Upper lobe of left lung (tissue), 6 donors: ENCODE results near the gene DICER1. TPM values are rescaled to one million over a fixed set of nuclear protein-coding genes. Genes with fewer than 3 reads are reported as not detected.

ENCODE experiments used
- ATAC-seq, 2 donors: fragments of 200-7000 bp; cut with Tn5 transposase; one replicate each; pipeline ENCODE4 v1.9.1; 2022; ENCODE audit warnings: mild to moderate bottlenecking in 2 of 2, moderate library complexity in 2 of 2; ENCODE audit not compliant: low FRiP score in 2 of 2
- DNase-seq, 2 donors: peaks; one replicate each; pipeline ENCODE4 v3.0.0-alpha.2; 2019 to 2020
- H3K27ac ChIP-seq, 4 donors: fragments of 200-600 bp; sonication (generic); one replicate each; pipeline ENCODE4 v1.5.1; 2016 to 2019
- H3K27me3 ChIP-seq, 4 donors: fragments of 200-600 bp; sonication (generic); one replicate each; pipeline ENCODE4 v1.5.1; 2017 to 2019
- H3K36me3 ChIP-seq, 4 donors: fragments of 200-600 bp; sonication (generic); one replicate each; pipeline ENCODE4 v1.5.1; 2016 to 2019
- H3K4me1 ChIP-seq, 4 donors: fragments of 200-600 bp; sonication (generic); one replicate each; pipeline ENCODE4 v1.5.1; 2018 to 2019
- H3K4me3 ChIP-seq, 4 donors: fragments of 200-600 bp; sonication (generic); one replicate each; pipeline ENCODE4 v1.5.1; 2017 to 2019; ENCODE audit warnings: mild to moderate bottlenecking in 2 of 4, moderate library complexity in 1 of 4
- H3K9me3 ChIP-seq, 4 donors: fragments of 200-600 bp; sonication (generic); one replicate each; pipeline ENCODE4 v1.5.1; 2018 to 2019
- CTCF ChIP-seq, 6 experiments: fragments of 450-650 bp in 4 of 6; fragments of 200-600 bp in 2 of 6; sonication (generic) in 2 of 6; IDR thresholded peaks; one replicate each; pipeline ENCODE4 v1.5.1; 2016 to 2019; ENCODE audit warnings: antibody characterized with exemption in 6 of 6
- EP300 ChIP-seq, 4 donors: sonication (generic); formaldehyde crosslinking; IDR thresholded peaks; one replicate each; pipeline ENCODE4 v1.5.1; 2017; ENCODE audit warnings: antibody characterized with exemption in 4 of 4, control low read depth in 2 of 4
- POLR2A ChIP-seq, 4 donors: fragments of 450-650 bp; IDR thresholded peaks; one replicate each; pipeline ENCODE4 v1.5.1; 2016 to 2017; ENCODE audit warnings: antibody characterized with exemption in 4 of 4, mild to moderate bottlenecking in 2 of 4
- POLR2AphosphoS5 ChIP-seq, 2 donors: sonication (generic); formaldehyde crosslinking; IDR thresholded peaks; one replicate each; pipeline ENCODE4 v1.5.1; 2017; ENCODE audit warnings: antibody characterized with exemption in 2 of 2
- WGBS, 2 donors: methylation state at CpG; one replicate each; pipeline ENCODE4 v1.1.5; 2017 to 2018; 5-methylcytosine and 5-hydroxymethylcytosine counted together
- total RNA-seq, 6 donors: library from RNA; depleted of rRNA in 4 of 6; stranded (reverse); fragments of >200 nt in 4 of 6; gene quantifications; one replicate each; pipeline versions ENCODE4 v1.1.0 to v1.2.1, GENCODE V29; 2016 to 2021
- donor health status: DM: no; HTN: no; CAD: no; lungs with moderate emphysema.
- donor health status: DM: no; HTN: yes; CAD: no; lungs with severe emphysema.

DICER1 gene
- total RNA-seq, 6 donors from 2014 or later: 57.7 to 106 (median 75.1) TPM

GRCh38 chr14:95127531-95127911 lies 29.8 kb downstream of the DICER1 start:
- Histone ChIP-seq H3K9me3 (no peaks in the 10 kb centered on the region), H3K4me1 (peaks cover 5 to 33% (median 20%) of the 10 kb centered on the region in 4 donors), H3K27me3 (no peaks in the 10 kb centered on the region), H3K4me3 (no peak overlapping the region), H3K27ac (peak overlapping the region in 1 of 4 donors; percentile 24), H3K36me3 (peaks cover 17 to 54% (median 20%) of the 10 kb centered on the region in 4 donors)
- 57 to 85% methylated on average over 4 of the region's 4 CpGs for WGBS, 2 donors
- no peak for TF ChIP-seq POLR2A (IDR thresholded peaks at IDR 0.05)
- no peak for TF ChIP-seq EP300 (IDR thresholded peaks at IDR 0.05)
- TF ChIP-seq POLR2AphosphoS5 (IDR thresholded peaks at IDR 0.05): no peak
- no peak for TF ChIP-seq CTCF (IDR thresholded peaks at IDR 0.05)
- ATAC-seq: no peak
- no peak for DNase-seq

- no peaks in the 10 kb centered on the region for H3K27me3 ChIP-seq
- TF ChIP-seq CTCF (IDR thresholded peaks at IDR 0.05) (no peak), EP300 (IDR thresholded peaks at IDR 0.05) (no peak)
- no peak overlapping the region for H3K27ac ChIP-seq
- 38 to 58% methylated on average over 1 of the region's 1 CpG for WGBS, 2 donors
- H3K4me1 ChIP-seq: peaks cover 5 to 33% (median 20%) of the 10 kb centered on the region in 4 donors
- H3K36me3 ChIP-seq: peaks cover 17 to 50% (median 19%) of the 10 kb centered on the region in 4 donors
- no peak for DNase-seq
- H3K4me3 ChIP-seq: no peak overlapping the region
- H3K9me3 ChIP-seq: no peaks in the 10 kb centered on the region
- ATAC-seq: no peak
Observed at GRCh38 chr14:95126906-95127530, 30.3 kb downstream of the DICER1 start.

GRCh38 chr14:95125915-95126314 lies 31.4 kb downstream of the DICER1 start:
- Histone ChIP-seq H3K4me1 (peaks cover 5 to 33% (median 20%) of the 10 kb centered on the region in 4 donors), H3K36me3 (peaks cover 10 to 48% (median 17%) of the 10 kb centered on the region in 4 donors)

GRCh38 chr14:95125221-95125620 lies 32.1 kb downstream of the DICER1 start:
- no peaks in the 10 kb centered on the region for H3K27me3 ChIP-seq
- 78 to 86% methylated on average over 2 to 3 of the region's 3 CpGs for WGBS, 2 donors

More at GRCh38 chr14:95125915-95126314, 31.4 kb downstream of the DICER1 start:
- no peaks in the 10 kb centered on the region for H3K9me3 ChIP-seq
- no peaks in the 10 kb centered on the region for H3K27me3 ChIP-seq
- no peak overlapping the region for H3K27ac ChIP-seq
- H3K4me3 ChIP-seq: no peak overlapping the region
- ATAC-seq: no peak
- DNase-seq: no peak
- 53 to 65% methylated on average over 4 of the region's 4 CpGs for WGBS, 2 donors
- TF ChIP-seq CTCF (IDR thresholded peaks at IDR 0.05) (no peak), POLR2AphosphoS5 (IDR thresholded peaks at IDR 0.05) (no peak), POLR2A (IDR thresholded peaks at IDR 0.05) (no peak), EP300 (IDR thresholded peaks at IDR 0.05) (no peak)

More at GRCh38 chr14:95125221-95125620, 32.1 kb downstream of the DICER1 start:
- no peak overlapping the region for H3K4me3 ChIP-seq
- TF ChIP-seq POLR2AphosphoS5 (IDR thresholded peaks at IDR 0.05) (no peak), CTCF (IDR thresholded peaks at IDR 0.05) (no peak)
- peaks cover 5 to 33% (median 20%) of the 10 kb centered on the region in 4 donors for H3K4me1 ChIP-seq
- peaks cover 8 to 45% (median 12%) of the 10 kb centered on the region in 4 donors for H3K36me3 ChIP-seq
- no peak for ATAC-seq
- no peak overlapping the region for H3K27ac ChIP-seq
- DNase-seq: no peak
- H3K9me3 ChIP-seq: no peaks in the 10 kb centered on the region
